ENCODE results near the gene POMZP3.
"Not testable (repeated sequence)": the region's sequence is repeated elsewhere in the genome, so short reads cannot be mapped to it uniquely, and the experiment has no call there.

Gene POMZP3

GRCh38 chr7:76591602-76592304 is 35.3 kb downstream of the POMZP3 start:
- H3K9ac ChIP-seq; H3K4me2 ChIP-seq (ENCODE audit: low read length); H3K36me3 ChIP-seq (ENCODE audit: control insufficient read depth, insufficient read depth, low read length); H3K27ac ChIP-seq; H3K4me1 ChIP-seq; H3K4me3 ChIP-seq (ENCODE audit: low read depth, low read length); H3K27me3 ChIP-seq (ENCODE audit: control insufficient read depth, insufficient read depth, low read length); H2AFZ ChIP-seq; H3K9me3 ChIP-seq (ENCODE audit: control insufficient read depth, low read length): not testable (repeated sequence)
- peaks cover 41% of the 10 kb centered on the region for H3K79me2 ChIP-seq

- not testable (repeated sequence) for H3K36me3 ChIP-seq (ENCODE audit: control insufficient read depth, insufficient read depth, low read length); H3K27me3 ChIP-seq (ENCODE audit: control insufficient read depth, insufficient read depth, low read length); H3K4me3 ChIP-seq (ENCODE audit: low read depth, low read length); H3K9ac ChIP-seq; H2AFZ ChIP-seq; H3K9me3 ChIP-seq (ENCODE audit: control insufficient read depth, low read length); H3K4me2 ChIP-seq (ENCODE audit: low read length); H3K27ac ChIP-seq
- peaks cover 44% of the 10 kb centered on the region for H3K79me2 ChIP-seq
- peaks cover 13% of the 10 kb centered on the region for H3K4me1 ChIP-seq
Measured at GRCh38 chr7:76591033-76591432, 36.0 kb downstream of the POMZP3 start.

GRCh38 chr7:76588586-76588985 is 38.5 kb downstream of the POMZP3 start:
- H3K27ac ChIP-seq: peak overlapping the region; percentile 76
- H3K4me2 ChIP-seq (ENCODE audit: low read length); H3K4me3 ChIP-seq (ENCODE audit: low read depth, low read length); H2AFZ ChIP-seq; H3K27me3 ChIP-seq (ENCODE audit: control insufficient read depth, insufficient read depth, low read length); H3K9me3 ChIP-seq (ENCODE audit: control insufficient read depth, low read length); H3K9ac ChIP-seq; H3K36me3 ChIP-seq (ENCODE audit: control insufficient read depth, insufficient read depth, low read length): not testable (repeated sequence)
- H3K79me2 ChIP-seq: peaks cover 34% of the 10 kb centered on the region
- H3K4me1 ChIP-seq: peaks cover 15% of the 10 kb centered on the region

- H3K79me2 ChIP-seq: peaks cover 19% of the 10 kb centered on the region
- H3K36me3 ChIP-seq (ENCODE audit: control insufficient read depth, insufficient read depth, low read length); H3K4me2 ChIP-seq (ENCODE audit: low read length); H2AFZ ChIP-seq; H3K9me3 ChIP-seq (ENCODE audit: control insufficient read depth, low read length); H3K27me3 ChIP-seq (ENCODE audit: control insufficient read depth, insufficient read depth, low read length); H3K4me3 ChIP-seq (ENCODE audit: low read depth, low read length); H3K9ac ChIP-seq: not testable (repeated sequence)
- H3K4me1 ChIP-seq: peaks cover 17% of the 10 kb centered on the region
- peak overlapping the region; percentile 76 for H3K27ac ChIP-seq
Measured at GRCh38 chr7:76586585-76587315, 40.3 kb downstream of the POMZP3 start.

DNA sequence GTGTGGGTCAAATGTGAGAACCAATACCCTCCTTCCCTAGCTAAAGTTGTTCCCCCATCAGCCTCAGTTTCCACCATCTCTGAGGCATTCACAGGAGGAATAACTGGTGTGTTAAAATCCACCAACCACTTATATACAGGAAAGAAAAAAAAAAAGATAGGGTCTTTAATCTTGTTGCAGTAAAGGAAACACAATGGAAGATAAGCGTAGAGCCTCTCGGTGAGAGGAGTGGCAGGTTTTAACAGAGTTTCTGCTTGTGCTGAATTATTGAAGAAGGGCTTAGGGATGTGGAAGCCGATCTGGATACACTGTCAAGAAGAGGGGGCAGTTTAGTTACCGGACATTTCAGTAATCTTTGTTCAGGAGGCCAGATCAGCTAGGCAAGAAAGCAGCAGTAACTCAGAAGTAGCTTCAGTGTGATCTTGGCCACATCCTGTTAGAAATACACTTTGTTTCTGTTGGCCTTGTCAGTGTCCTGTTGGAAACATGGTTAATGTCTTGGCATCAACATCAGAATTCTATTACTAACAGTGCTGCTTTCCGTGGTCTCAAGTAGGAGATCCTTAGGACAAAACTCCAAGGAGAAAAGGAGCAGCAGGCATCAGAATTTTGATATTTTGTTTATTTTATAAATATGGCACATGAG is 43.3 kb downstream of the POMZP3 start:
- not testable (repeated sequence) for H3K4me3 ChIP-seq (ENCODE audit: low read depth, low read length); H3K4me2 ChIP-seq (ENCODE audit: low read length); H2AFZ ChIP-seq; H3K9me3 ChIP-seq (ENCODE audit: control insufficient read depth, low read length); H3K36me3 ChIP-seq (ENCODE audit: control insufficient read depth, insufficient read depth, low read length); H3K27me3 ChIP-seq (ENCODE audit: control insufficient read depth, insufficient read depth, low read length); H3K9ac ChIP-seq; H3K79me2 ChIP-seq
- Histone ChIP-seq H3K4me1 (peaks cover 13% of the 10 kb centered on the region), H3K27ac (peak overlapping the region; percentile 67)

DNA sequence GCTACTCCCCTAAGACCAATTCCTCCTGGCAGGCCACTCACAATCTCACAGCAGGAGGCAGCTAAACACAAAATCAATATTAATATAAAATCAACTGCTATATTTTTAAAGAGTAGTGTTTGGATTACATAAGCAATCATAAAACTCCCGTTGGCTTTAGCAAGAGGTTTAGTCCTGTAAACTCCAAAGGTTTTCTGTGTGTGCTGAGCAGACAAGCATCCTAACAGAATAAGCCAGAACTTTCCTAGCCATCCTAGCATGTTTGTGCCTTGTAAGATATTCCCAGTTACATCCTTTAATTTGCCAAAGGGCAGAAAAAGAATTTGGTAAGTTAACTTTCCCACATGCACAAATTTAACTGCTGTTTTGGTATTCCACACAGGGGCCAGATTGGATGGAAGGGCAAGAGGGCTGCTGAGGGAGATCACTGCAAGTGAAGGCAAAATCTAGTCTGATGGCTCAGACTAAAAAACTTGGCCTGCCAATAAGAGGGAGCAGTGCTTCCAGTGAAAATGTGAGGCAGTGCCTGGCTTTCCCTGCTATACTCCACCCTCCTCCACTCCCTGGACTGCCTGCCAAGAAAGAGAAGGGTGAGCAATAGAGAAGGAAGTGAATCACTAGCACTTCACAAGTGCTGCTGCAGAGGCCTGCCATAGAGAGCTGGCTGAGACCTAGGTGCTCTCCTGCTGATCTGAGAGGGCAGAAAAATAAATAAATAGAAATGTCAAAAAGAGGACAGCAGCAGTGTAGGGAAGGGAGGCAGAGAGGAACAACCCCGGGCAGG is 44.0 kb downstream of the POMZP3 start:
- peaks cover 13% of the 10 kb centered on the region for H3K4me1 ChIP-seq
- H3K9ac ChIP-seq; H3K9me3 ChIP-seq (ENCODE audit: control insufficient read depth, low read length); H2AFZ ChIP-seq; H3K79me2 ChIP-seq; H3K27me3 ChIP-seq (ENCODE audit: control insufficient read depth, insufficient read depth, low read length); H3K36me3 ChIP-seq (ENCODE audit: control insufficient read depth, insufficient read depth, low read length); H3K4me2 ChIP-seq (ENCODE audit: low read length); H3K4me3 ChIP-seq (ENCODE audit: low read depth, low read length): not testable (repeated sequence)
- peak overlapping the region; percentile 67 for H3K27ac ChIP-seq

- H3K79me2 ChIP-seq; H3K27ac ChIP-seq; H3K4me2 ChIP-seq (ENCODE audit: low read length); H3K9me3 ChIP-seq (ENCODE audit: control insufficient read depth, low read length); H3K36me3 ChIP-seq (ENCODE audit: control insufficient read depth, insufficient read depth, low read length); H3K4me1 ChIP-seq; H3K9ac ChIP-seq; H2AFZ ChIP-seq; H3K27me3 ChIP-seq (ENCODE audit: control insufficient read depth, insufficient read depth, low read length); H3K4me3 ChIP-seq (ENCODE audit: low read depth, low read length): not testable (repeated sequence)
Measured at GRCh38 chr7:76575919-76576655, 51.0 kb downstream of the POMZP3 start.

- not testable (repeated sequence) for H3K9ac ChIP-seq; H3K9me3 ChIP-seq (ENCODE audit: control insufficient read depth, low read length); H3K4me1 ChIP-seq; H3K27ac ChIP-seq; H3K36me3 ChIP-seq (ENCODE audit: control insufficient read depth, insufficient read depth, low read length); H2AFZ ChIP-seq; H3K4me3 ChIP-seq (ENCODE audit: low read depth, low read length); H3K27me3 ChIP-seq (ENCODE audit: control insufficient read depth, insufficient read depth, low read length); H3K4me2 ChIP-seq (ENCODE audit: low read length); H3K79me2 ChIP-seq
Measured at GRCh38 chr7:76575431-76575830, 51.6 kb downstream of the POMZP3 start.

DNA sequence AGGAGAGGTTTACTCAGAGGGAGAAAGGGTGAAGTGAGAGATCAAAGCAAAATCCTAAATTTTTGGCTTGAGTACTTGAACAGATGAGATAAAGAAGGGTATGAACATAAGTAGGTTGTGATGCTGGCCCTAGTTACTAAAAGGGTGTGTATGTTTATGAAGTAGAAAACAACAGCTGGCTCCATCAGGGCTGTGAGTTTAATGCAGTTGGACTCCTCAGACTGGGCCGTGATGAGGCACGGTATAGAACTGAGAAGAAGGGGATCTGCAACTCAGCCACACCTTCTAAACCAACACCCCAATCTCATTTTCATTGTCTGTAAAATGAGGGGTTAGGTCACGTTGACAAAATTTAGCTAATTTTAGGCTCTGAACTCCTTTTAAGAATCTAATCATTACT is 54.8 kb downstream of the POMZP3 start:
- H3K36me3 ChIP-seq (ENCODE audit: control insufficient read depth, insufficient read depth, low read length); H3K9me3 ChIP-seq (ENCODE audit: control insufficient read depth, low read length); H3K4me2 ChIP-seq (ENCODE audit: low read length); H3K4me3 ChIP-seq (ENCODE audit: low read depth, low read length); H3K79me2 ChIP-seq; H3K27ac ChIP-seq; H3K27me3 ChIP-seq (ENCODE audit: control insufficient read depth, insufficient read depth, low read length); H2AFZ ChIP-seq; H3K9ac ChIP-seq; H3K4me1 ChIP-seq: not testable (repeated sequence)

DNA sequence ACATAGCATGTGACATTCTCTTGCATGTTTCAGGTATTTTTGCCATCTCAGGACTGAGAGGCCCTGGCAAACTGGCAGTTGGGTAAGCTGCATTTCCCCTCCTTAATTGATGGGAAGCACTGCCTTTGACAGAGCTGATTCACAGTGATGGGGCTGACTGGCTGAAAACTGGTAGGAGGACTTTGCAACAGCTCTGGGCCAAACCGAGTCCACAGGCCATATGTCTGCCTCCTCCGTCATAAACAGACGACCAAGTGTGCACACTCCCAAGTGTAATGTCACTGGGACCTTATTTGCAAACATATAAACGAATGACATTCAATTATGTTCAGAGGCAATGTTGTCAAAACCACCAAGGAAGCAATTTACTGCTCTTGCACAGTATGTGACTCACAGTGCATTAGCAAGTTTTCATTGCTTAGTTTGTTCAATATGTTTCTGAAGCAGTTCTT is 56.7 kb downstream of the POMZP3 start:
- not testable (repeated sequence) for H3K4me1 ChIP-seq

More for the DNA sequence above, 56.7 kb downstream of the POMZP3 start:
- not testable (repeated sequence) for H3K9me3 ChIP-seq (ENCODE audit: control insufficient read depth, low read length); H3K9ac ChIP-seq; H3K4me3 ChIP-seq (ENCODE audit: low read depth, low read length); H3K36me3 ChIP-seq (ENCODE audit: control insufficient read depth, insufficient read depth, low read length); H3K27me3 ChIP-seq (ENCODE audit: control insufficient read depth, insufficient read depth, low read length); H2AFZ ChIP-seq; H3K4me2 ChIP-seq (ENCODE audit: low read length); H3K27ac ChIP-seq
- peaks cover 13% of the 10 kb centered on the region for H3K79me2 ChIP-seq

All from parathyroid adenoma (tissue), 2 donors.